ENCODE results near the gene RAP2C.
"Not testable (repeated sequence)": the region's sequence is repeated elsewhere in the genome, so short reads cannot be mapped to it uniquely, and the experiment has no call there.

The RAP2C gene

DNA sequence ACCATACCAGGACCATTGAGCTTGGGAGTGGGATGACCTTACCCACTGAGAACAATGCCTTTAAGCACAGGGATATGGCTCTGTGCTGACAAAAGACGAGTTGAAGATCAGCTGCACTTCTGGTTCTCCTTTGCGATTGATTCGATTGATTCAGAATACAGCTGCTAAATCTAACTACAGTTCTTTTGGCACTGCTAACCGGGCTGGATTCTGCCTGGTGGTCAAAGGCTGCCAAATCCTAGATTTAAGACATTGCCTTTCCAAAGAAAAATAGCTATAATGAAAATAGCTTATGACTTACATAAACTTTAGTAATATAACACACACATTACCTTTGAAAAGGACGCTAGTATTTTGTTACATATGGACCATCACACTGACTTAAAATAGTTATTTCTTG, 18.3 kb downstream of the RAP2C start:
- no peak for DNase-seq (ENCODE audit: low read depth in 1 of 2, low spot score in 1 of 2)

DNA sequence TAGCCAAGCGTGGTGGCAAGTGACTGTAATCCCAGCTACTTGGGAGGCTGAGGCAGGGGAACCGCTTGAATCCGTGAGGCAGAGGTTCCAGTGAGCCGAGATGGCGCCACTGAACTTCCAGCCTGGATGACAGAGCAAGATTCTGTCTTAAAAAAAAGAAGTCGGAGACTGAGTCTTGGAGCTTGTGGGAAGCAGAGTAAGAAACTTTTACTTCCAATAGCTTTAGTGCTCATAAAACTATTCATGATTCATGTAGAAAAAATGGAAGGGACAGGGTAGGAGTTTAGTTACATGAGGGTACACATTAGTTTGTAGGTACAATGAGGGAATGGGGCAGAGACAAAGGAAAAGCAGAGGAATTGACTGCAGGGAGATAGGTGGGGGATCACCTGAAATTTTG, 19.3 kb downstream of the RAP2C start:
- DNase-seq (ENCODE audit: low read depth in 1 of 2, low spot score in 1 of 2), result no peak

DNA sequence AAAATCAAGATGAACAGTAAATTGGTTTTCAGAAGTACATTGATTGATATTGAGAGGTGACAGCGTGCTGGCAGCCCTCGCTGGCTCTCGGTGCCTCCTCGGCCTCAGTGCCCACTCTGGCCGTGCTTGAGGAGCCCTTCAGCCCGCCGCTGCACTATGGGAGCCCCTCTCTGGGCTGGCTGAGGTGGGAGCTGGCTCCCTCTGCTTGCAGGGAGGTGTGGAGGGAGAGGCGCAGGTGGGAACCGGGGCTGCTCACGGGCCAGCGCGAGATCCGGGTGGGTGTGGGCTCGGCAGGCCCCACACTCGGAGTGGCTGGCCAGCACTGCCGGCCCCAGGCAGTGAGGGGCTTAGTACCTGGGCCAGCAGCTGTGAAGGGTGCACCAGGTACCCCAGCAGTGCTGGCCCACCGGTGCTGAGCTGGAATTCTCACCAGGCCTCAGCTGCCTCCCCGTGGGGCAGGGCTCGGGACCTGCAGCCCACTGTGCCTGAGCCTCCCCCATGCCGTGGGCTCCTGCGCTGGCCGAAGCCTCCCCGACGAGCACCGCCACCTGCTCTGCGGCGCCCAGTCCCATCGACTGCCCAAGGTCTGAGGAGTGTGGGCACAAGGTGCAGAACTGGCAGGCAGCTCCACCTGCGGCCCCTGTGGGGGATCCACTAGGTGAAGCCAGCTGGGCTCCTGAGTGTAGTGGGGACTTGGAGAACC, 25.2 kb downstream of the RAP2C start:
- no peak for DNase-seq (ENCODE audit: low read depth in 1 of 2, low spot score in 1 of 2)

DNA sequence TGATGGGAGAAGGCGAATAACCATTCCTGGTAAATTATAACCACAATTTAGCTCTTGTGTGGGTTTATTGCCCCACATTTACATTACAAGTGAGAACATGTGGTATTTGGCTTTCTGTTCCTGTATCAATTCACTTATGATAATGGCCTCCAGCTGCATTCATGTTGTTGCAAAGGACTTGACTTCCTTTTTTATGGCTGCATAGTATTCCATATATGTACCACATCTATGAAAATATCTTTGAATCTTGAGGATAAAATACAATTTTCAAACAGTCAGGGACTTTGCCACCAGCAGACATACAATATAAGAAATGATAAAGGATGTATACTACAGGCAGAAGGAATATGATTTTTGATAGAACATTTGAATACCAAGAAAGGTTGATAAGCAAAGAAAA, 27.3 kb downstream of the RAP2C start:
- no peak for DNase-seq (ENCODE audit: low read depth in 1 of 2, low spot score in 1 of 2)

DNA sequence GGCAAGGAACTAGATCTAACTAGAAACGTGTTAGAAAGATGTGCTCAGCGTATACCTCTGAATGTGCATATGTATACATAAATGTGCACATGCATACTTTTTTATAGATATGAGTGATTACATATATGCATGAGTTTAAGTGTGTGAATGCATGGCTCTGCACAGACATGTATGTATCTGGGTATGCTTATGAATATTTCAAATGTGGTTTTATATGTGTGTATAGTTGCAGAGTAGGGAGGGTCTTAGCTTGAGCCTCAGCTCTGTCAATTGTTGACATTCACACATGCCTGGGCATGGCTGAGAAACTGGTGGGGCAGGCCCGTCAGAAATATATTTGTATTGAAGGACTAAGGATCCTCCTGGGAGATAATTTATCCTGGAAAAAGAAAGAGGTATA, 31.1 kb downstream of the RAP2C start:
- no peak for DNase-seq (ENCODE audit: low read depth in 1 of 2, low spot score in 1 of 2)

DNA sequence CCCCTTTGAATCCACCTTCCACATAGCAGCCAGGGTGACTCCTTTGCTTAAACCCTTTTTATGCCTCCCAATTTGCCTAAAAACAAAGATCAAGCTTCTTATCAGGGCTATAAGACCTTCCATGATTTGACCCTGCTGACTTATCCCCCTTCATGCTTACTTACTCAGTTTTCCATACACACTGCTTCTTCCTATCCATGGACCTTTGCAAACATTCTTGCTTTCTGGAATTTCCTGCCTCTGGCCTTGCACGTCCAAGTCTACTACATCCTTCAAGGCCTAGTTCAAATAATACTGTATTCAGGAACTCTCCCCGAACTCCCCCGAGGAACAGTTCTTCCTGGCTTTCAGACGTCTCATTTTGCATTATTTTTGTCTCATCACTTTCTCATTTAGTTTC, 31.8 kb downstream of the RAP2C start:
- no peak for DNase-seq (ENCODE audit: low read depth in 1 of 2, low spot score in 1 of 2)

DNA sequence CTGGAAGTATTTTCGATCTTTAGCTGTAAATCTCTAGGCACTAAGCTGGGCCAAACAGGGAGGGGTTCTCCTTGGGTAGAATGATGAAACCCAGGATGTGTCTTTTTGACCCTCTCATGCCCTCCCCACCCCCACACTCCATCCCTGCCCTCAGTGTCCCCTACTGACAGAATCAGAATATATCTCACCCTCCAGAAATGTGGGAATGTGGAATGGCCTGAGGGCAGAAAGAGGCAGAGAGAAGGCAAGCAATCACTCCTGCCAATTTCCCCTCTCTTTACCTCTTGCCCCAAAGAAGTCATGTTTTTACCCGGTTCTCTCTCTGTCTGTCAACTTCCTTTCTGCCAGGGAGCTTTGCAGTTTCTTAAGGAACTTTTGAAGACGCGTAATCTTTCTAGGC, 34.4 kb downstream of the RAP2C start:
- no peak for DNase-seq (ENCODE audit: low read depth in 1 of 2, low spot score in 1 of 2)

DNA sequence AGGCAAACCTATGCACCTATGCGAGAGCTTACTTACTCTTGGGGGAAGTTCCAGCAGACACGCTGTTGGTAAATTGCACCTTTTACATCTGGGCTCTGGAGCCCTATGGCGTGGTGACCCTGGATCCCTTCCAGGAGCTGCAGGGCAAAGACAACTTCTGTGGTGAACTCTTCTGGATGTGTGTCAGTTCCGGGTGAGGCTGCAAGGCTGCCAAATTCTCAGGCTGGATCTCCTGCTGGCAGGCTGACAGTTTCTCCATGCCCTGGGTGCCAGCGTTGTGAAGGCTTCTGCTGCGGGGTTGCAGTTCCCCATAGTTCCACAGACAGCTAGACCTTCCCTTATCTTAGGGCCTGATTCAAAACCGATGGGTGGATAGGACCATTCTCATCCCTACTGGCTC, 37.9 kb downstream of the RAP2C start:
- no peak for DNase-seq (ENCODE audit: low read depth in 1 of 2, low spot score in 1 of 2)

DNA sequence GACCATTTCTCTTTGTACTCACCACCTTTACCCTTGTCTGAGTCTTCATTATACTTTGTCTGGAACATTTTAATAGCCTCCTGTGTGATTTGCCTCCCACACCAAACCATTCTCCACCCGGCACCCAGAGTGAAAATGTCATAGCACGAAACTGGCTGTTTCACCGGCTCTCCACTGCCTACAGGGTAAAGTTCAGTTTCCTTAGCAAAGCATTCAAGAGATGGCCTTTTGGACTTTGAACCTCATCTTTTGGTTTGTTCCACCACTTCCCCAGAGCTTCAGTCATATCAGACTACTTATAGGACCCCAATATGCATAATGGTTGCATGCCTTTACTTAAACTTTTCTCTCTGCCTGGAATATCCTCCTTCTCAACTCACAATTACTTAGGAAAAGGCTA, 38.3 kb downstream of the RAP2C start:
- no peak for DNase-seq (ENCODE audit: low read depth in 1 of 2, low spot score in 1 of 2)

DNA sequence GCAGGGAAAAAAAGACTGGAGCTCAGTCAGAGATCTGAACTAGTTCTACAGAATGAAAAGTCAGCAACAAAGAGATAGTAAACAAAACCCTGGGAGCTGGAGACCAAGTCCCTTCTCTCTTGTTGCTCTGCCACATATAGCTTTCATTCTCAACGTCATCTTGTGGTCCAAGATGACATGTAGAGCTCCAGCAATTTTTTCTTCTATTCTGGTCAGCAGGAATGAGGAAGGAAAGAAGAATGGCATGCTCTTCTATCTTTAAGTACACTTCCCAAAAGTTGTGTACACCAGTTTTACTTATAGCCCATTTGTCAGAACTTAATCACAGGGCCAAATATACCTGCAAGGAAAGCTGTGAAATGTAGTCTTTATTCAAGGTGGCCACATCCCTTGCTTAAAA, 45.6 kb downstream of the RAP2C start:
- DNase-seq (ENCODE audit: low read depth in 1 of 2, low spot score in 1 of 2), result no peak

DNA sequence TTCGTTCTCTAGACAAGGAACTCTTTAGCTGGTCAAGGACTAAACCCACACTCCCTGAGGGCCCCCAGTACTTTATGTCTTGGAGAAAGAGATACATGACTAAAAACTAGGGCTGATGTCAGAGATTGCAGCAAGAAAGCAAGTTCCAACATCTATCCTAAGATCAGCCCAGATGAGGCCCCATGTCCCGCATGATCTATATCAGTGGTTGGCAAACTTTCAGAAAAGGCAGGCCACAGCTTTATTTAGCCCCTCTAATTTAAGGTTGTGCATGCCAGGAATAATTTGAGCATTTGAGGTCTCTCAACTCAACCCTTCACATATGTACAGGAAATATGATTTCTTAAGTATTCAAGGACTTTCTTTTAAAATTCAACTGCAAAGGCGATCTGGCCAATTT, 47.4 kb downstream of the RAP2C start:
- DNase-seq (ENCODE audit: low read depth in 1 of 2, low spot score in 1 of 2), result no peak

DNA sequence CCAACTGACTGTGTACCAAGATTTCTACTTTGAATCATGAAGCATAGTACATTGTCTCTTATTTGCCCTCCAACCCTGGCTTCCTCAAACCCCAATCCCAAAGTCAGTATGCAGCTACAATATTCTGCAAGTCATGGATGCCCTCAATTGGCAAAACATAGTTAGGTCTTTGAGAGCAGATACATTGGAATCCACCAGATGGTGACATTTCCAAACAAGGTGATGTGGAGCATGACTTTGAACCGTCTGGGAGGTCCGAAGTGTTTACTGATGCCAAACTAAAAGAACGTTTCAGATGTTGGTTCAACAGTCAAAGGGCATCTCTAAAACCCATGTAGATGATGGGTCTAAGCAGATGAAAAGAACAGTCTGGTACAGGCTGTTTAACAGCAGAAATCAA, 47.8 kb downstream of the RAP2C start:
- no peak for DNase-seq (ENCODE audit: low read depth in 1 of 2, low spot score in 1 of 2)

DNA sequence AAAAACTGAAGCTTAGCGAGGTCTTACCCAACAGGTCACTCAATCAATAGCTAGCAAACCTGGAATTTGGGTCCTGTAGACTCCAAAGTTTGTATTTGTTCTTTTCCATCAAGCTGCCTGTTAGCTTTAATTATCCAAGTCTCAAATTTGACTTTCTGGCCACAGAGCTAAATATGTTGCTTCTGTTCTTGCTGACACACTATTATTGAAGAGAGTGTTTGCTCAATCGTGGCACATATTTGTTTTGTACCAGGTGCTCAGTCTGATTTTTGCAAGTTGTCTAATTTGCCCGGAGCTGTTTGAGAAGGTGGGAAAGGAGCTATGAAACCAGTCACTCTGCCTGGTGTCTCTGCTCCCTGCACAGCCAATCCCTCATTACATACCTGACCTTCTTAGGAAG, 49.7 kb downstream of the RAP2C start:
- no peak for DNase-seq (ENCODE audit: low read depth in 1 of 2, low spot score in 1 of 2)

DNA sequence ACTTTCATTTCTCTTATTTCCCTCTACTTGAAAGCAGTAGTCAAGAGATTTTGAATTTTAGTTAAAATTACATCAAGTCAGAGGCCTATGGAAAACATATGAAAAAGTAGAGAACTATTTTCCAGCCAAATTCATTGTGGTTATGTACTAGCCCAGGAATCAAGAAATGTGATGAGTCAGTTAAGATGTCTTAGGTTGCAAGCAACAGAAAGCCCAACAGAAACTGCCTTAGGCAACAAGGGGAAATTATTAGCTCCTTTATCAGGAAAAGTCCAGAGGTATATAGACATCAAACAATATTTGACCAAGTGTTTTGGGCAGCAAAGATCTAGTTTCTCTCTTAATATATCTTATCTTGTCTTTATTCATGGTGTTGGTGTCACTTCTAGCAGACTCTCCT, 53.6 kb downstream of the RAP2C start:
- no peak for DNase-seq (ENCODE audit: low read depth in 1 of 2, low spot score in 1 of 2)

DNA sequence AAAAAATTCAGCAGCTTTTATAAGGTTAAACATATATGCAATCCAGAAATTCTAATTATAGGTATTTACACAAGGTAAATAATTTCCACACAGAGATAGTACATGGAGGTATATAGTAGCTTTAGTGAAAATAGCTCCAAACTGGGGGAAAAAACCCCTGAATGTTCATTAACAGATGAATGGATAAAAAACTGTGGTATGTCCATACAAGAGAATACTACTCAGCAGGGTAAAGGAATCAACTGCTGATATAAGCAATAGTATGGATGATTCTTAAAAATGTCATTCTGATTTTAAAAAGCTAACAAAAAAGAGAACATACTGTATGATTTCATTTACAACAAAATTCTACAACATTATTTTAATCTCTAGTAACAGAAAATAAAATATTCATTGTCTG, 54.2 kb downstream of the RAP2C start:
- no peak for DNase-seq (ENCODE audit: low read depth in 1 of 2, low spot score in 1 of 2)

DNA sequence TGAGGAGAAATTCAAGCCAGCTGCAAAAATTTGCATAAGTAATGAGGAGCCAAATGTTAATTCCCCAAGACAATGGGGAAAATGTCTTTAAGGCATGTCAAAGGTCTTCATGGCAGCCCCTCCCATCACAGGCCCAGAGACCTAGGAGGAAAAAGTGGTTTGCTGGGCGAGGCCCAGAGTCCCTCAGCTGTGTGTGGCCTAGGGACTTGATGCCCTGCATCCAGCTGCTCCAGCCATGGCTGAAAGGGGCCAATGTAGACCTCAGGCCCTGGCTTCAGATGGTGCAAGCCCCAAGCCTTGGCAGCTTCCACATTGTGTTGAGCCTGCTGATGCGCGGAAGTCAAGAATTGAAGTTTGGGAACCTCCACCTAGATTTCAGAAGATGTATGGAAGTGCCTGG, 56.2 kb downstream of the RAP2C start:
- not testable (repeated sequence) for DNase-seq (ENCODE audit: low read depth in 1 of 2, low spot score in 1 of 2)

DNA sequence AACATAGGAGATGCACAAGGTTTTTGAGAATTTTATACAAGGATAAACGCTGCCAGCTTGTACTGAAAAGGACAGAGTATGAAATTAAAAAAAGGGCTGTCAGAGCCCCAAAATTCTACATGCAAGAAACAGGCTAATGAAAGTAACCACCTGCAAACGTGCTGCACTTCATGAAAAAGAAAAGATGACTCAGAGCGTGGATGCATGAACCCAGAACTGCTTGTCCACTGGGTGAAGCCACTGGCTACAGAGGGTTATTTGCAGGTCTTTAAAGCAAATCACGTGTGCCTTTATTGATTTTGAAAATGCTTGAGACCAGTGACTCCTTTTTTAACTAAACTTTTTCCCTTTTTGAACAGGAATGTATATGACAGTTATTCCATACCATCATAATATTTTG, 66.1 kb downstream of the RAP2C start:
- no peak for DNase-seq (ENCODE audit: low read depth in 1 of 2, low spot score in 1 of 2)
